WTC11 (cell line): ENCODE measurements around the gene FMOD. TPM values are rescaled to one million over a fixed set of nuclear protein-coding genes. Genes with fewer than 3 reads are reported as not detected.

Source experiments
- ATAC-seq: fragments of 200-7000 bp; cut with Tn5 transposase; 2 replicates; pipeline ENCODE4 v1.10.0; 2021; ENCODE audit warnings: mild to moderate bottlenecking, moderate library complexity
- CTCF ChIA-PET: fragments of 300-600 bp; sonication (Branson Sonifier 250); formaldehyde crosslinking; loops from one replicate; lab custom pipeline; 2021; ENCODE audit warnings: antibody characterized with exemption; lab: Charles Lee
- POLR2A ChIA-PET: fragments of 350-600 bp; sonication (Branson Sonifier 250); formaldehyde crosslinking; loops from one replicate; lab custom pipeline; 2021; ENCODE audit warnings: antibody characterized with exemption; lab: Charles Lee
- DNase-seq: peaks from one replicate; pipeline ENCODE4 v3.0.0; 2021; ENCODE audit warnings: low spot score
- H3K27ac Mint-ChIP-seq: 2 replicates; pipeline ENCODE4 v1.8.0; 2021; ENCODE audit warnings: mixed read lengths
- H3K27me3 Mint-ChIP-seq: 2 replicates; pipeline ENCODE4 v1.8.0; 2021; ENCODE audit warnings: low read depth, mild to moderate bottlenecking, moderate library complexity, mixed read lengths
- H3K36me3 Mint-ChIP-seq: 2 replicates; pipeline ENCODE4 v1.8.0; 2021; ENCODE audit warnings: mixed read lengths
- H3K4me1 Mint-ChIP-seq: 2 replicates; pipeline ENCODE4 v1.8.0; 2022; ENCODE audit warnings: mixed read lengths
- H3K4me3 Mint-ChIP-seq: 2 replicates; pipeline ENCODE4 v1.8.0; 2021; ENCODE audit warnings: mild to moderate bottlenecking, moderate library complexity, mixed read lengths
- H3K9me3 Mint-ChIP-seq: 2 replicates; pipeline ENCODE4 v1.8.0; 2021; ENCODE audit warnings: mixed read lengths
- ATF1 ChIP-seq: sonication (generic); formaldehyde crosslinking; IDR thresholded peaks from 2 replicates; pipeline ENCODE4 v1.8.1; 2023; ENCODE audit warnings: mild to moderate bottlenecking, moderate library complexity, missing genetic modification reagents
- CREB1 ChIP-seq: sonication (generic); formaldehyde crosslinking; IDR thresholded peaks from 2 replicates; pipeline ENCODE4 v1.8.0; 2023; ENCODE audit warnings: mild to moderate bottlenecking, missing genetic modification reagents
- CREM ChIP-seq: sonication (generic); formaldehyde crosslinking; IDR thresholded peaks from 2 replicates; pipeline ENCODE4 v1.8.1; 2022; ENCODE audit warnings: mild to moderate bottlenecking, missing genetic modification reagents, moderate library complexity
- ESRRA ChIP-seq: sonication (generic); formaldehyde crosslinking; IDR thresholded peaks from 2 replicates; pipeline ENCODE4 v1.8.1; 2022; ENCODE audit warnings: mild to moderate bottlenecking, missing genetic modification reagents, borderline replicate concordance
- FOXP4 ChIP-seq: sonication (generic); formaldehyde crosslinking; IDR thresholded peaks from 2 replicates; pipeline ENCODE4 v1.8.0; 2022; ENCODE audit warnings: mild to moderate bottlenecking, missing genetic modification reagents
- IRF1 ChIP-seq: sonication (generic); formaldehyde crosslinking; IDR thresholded peaks from 2 replicates; pipeline ENCODE4 v1.8.0; 2023; ENCODE audit warnings: missing genetic modification reagents
- JUN ChIP-seq: sonication (generic); formaldehyde crosslinking; IDR thresholded peaks from 2 replicates; pipeline ENCODE4 v1.8.0; 2023; ENCODE audit warnings: mild to moderate bottlenecking, missing genetic modification reagents
- MAX ChIP-seq: sonication (generic); formaldehyde crosslinking; IDR thresholded peaks from 2 replicates; pipeline ENCODE4 v1.8.0; 2022; ENCODE audit warnings: mild to moderate bottlenecking, missing genetic modification reagents
- NFATC4 ChIP-seq: fragments of 250-450 bp; sonication (Bioruptor Pico); IDR thresholded peaks from 2 replicates; pipeline ENCODE4 v1.9.0; 2021; ENCODE audit warnings: mild to moderate bottlenecking
- NR1H2 ChIP-seq: sonication (generic); formaldehyde crosslinking; IDR thresholded peaks from 2 replicates; pipeline ENCODE4 v1.9.0; 2021; ENCODE audit warnings: mild to moderate bottlenecking, moderate library complexity, missing genetic modification reagents
- NR3C1 ChIP-seq: sonication (generic); formaldehyde crosslinking; conservative IDR thresholded peaks from 2 replicates; pipeline ENCODE4 v1.8.1; 2023; ENCODE audit warnings: low read depth, mild to moderate bottlenecking, missing genetic modification reagents
- PRRX2 ChIP-seq: fragments of 250-450 bp; sonication (Bioruptor Pico); IDR thresholded peaks from 2 replicates; pipeline ENCODE4 v1.8.0; 2021; ENCODE audit warnings: mild to moderate bottlenecking
- SMAD3 ChIP-seq: sonication (generic); formaldehyde crosslinking; IDR thresholded peaks from 2 replicates; pipeline ENCODE4 v1.8.0; 2022; ENCODE audit warnings: missing genetic modification reagents, mild to moderate bottlenecking, borderline replicate concordance
- SMAD4 ChIP-seq: sonication (generic); formaldehyde crosslinking; IDR thresholded peaks from 2 replicates; pipeline ENCODE4 v1.8.0; 2022; ENCODE audit warnings: mild to moderate bottlenecking, missing genetic modification reagents
- TEAD1 ChIP-seq: sonication (generic); formaldehyde crosslinking; IDR thresholded peaks from 2 replicates; pipeline ENCODE4 v1.8.0; 2022; ENCODE audit warnings: mild to moderate bottlenecking, missing genetic modification reagents
- ZNF138 ChIP-seq: sonication (generic); formaldehyde crosslinking; conservative IDR thresholded peaks from 2 replicates; pipeline ENCODE4 v1.8.1; 2022; ENCODE audit warnings: mild to moderate bottlenecking, moderate library complexity, missing genetic modification reagents
- ZNF232 ChIP-seq: sonication (generic); formaldehyde crosslinking; IDR thresholded peaks from 2 replicates; pipeline ENCODE4 v1.8.0; 2022; ENCODE audit warnings: mild to moderate bottlenecking, missing genetic modification reagents
- ZNF416 ChIP-seq: fragments of 250-450 bp; sonication (Bioruptor Pico); IDR thresholded peaks from 2 replicates; pipeline ENCODE4 v1.9.0; 2021; ENCODE audit warnings: mild to moderate bottlenecking, inconsistent platforms
- ZNF423 ChIP-seq: fragments of 250-450 bp; sonication (Bioruptor Pico); IDR thresholded peaks from 2 replicates; pipeline ENCODE4 v2.1.2; 2022; ENCODE audit warnings: mild to moderate bottlenecking, moderate library complexity
- total RNA-seq: library from RNA; stranded (reverse); gene quantifications from 3 replicates; pipeline ENCODE4 v1.2.3, GENCODE V29; 2021
- TF ChIP-seq, protein P1 (sequence below): sonication (generic); formaldehyde crosslinking; IDR thresholded peaks from 2 replicates; pipeline ENCODE4 v1.8.1; 2022; ENCODE audit warnings: mild to moderate bottlenecking, missing genetic modification reagents, moderate library complexity, borderline replicate concordance
- TF ChIP-seq, protein P2 (sequence below): sonication (generic); formaldehyde crosslinking; IDR thresholded peaks from 2 replicates; pipeline ENCODE4 v1.8.1; 2023; ENCODE audit warnings: mild to moderate bottlenecking, missing genetic modification reagents, moderate library complexity

FMOD gene
- total RNA-seq, 1 experiment from 2014 or later: 0.79 TPM

- no peak for TF ChIP-seq FOXP4 (CRISPR knock-in tag)
- TF ChIP-seq NR3C1 (CRISPR knock-in tag): no peak
- TF ChIP-seq MAX (CRISPR knock-in tag): no peak
- TF ChIP-seq CREB1 (CRISPR knock-in tag): no peak
- TF ChIP-seq ZNF138 (CRISPR knock-in tag): no peak
- TF ChIP-seq, protein P1, sequence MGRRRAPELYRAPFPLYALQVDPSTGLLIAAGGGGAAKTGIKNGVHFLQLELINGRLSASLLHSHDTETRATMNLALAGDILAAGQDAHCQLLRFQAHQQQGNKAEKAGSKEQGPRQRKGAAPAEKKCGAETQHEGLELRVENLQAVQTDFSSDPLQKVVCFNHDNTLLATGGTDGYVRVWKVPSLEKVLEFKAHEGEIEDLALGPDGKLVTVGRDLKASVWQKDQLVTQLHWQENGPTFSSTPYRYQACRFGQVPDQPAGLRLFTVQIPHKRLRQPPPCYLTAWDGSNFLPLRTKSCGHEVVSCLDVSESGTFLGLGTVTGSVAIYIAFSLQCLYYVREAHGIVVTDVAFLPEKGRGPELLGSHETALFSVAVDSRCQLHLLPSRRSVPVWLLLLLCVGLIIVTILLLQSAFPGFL (CRISPR knock-in tag): no peak
- no peak for TF ChIP-seq NR1H2 (CRISPR knock-in tag)
- TF ChIP-seq, all 79 proteins: peak for 0
These were observed 48.5 kb downstream of the FMOD start (continued) for GRCh38 chr1:203302456-203302855.

GRCh38 chr1:203301331-203301668 lies 49.6 kb downstream of the FMOD start:
- Mint-ChIP-seq H3K27ac (no peak overlapping the region), H3K9me3 (no peaks in the 10 kb centered on the region), H3K4me1 (peaks cover 20% of the 10 kb centered on the region)
- CTCF ChIA-PET: interaction anchor here (0.6 kb wide), 1 partner anchor 464 kb away, joined by 3 read pairs; no protein-coding TSS in a partner anchor
- TF ChIP-seq ATF1: no peak
- no peak for TF ChIP-seq ZNF423 (CRISPR knock-in tag)
- TF ChIP-seq ESRRA (CRISPR knock-in tag): no peak
- no peak for TF ChIP-seq JUN (CRISPR knock-in tag)
- TF ChIP-seq ZNF416 (CRISPR knock-in tag): no peak
- no peak for TF ChIP-seq CREB1 (CRISPR knock-in tag)
- no peak for TF ChIP-seq FOXP4 (CRISPR knock-in tag)
- TF ChIP-seq, protein P2, sequence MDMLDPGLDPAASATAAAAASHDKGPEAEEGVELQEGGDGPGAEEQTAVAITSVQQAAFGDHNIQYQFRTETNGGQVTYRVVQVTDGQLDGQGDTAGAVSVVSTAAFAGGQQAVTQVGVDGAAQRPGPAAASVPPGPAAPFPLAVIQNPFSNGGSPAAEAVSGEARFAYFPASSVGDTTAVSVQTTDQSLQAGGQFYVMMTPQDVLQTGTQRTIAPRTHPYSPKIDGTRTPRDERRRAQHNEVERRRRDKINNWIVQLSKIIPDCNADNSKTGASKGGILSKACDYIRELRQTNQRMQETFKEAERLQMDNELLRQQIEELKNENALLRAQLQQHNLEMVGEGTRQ: no peak
- TF ChIP-seq SMAD4 (CRISPR knock-in tag): no peak
- TF ChIP-seq ZNF232 (CRISPR knock-in tag): no peak
- no peak for TF ChIP-seq ZNF138 (CRISPR knock-in tag)
- no peak for TF ChIP-seq CREM (CRISPR knock-in tag)
- no peak for TF ChIP-seq NFATC4
- TF ChIP-seq TEAD1: no peak
- TF ChIP-seq SMAD3 (CRISPR knock-in tag): no peak
- no peak for TF ChIP-seq PRRX2 (CRISPR knock-in tag)
- no peak for TF ChIP-seq IRF1 (CRISPR knock-in tag)
- TF ChIP-seq, all 79 proteins: peak for 0
- POLR2A ChIA-PET: no interaction called here
- peaks cover 89% of the 10 kb centered on the region for H3K27me3 Mint-ChIP-seq
- no peaks in the 10 kb centered on the region for H3K36me3 Mint-ChIP-seq
- no peak for DNase-seq
- no peak overlapping the region for H3K4me3 Mint-ChIP-seq
- no peak for ATAC-seq
